Astrocyte (in vitro differentiated cells and primary cell): ENCODE results near the gene SCGB2A2. TPM values are rescaled to one million over a fixed set of nuclear protein-coding genes. Genes with fewer than 3 reads are reported as not detected.
A peak's percentile ranks its signal among the peaks of the same experiment; 100 is the strongest.

Experiments
- DNase-seq: peaks from one replicate; pipeline ENCODE4 v3.0.0-alpha.2; 2010; ENCODE audit warnings: low read depth
- FAIRE-seq: peaks from 2 replicates; lab custom pipeline; 2011; peaks lifted over from hg19 to GRCh38; lab: Jason Lieb, UNC
- H2AFZ ChIP-seq: 2 replicates; pipeline ENCODE4 v1.6.0; 2012; ENCODE audit warnings: low read depth, low read length, inconsistent platforms
- H3K27ac ChIP-seq: 2 replicates; pipeline ENCODE4 v1.5.1; 2011; ENCODE audit warnings: low read depth, low read length, inconsistent platforms
- H3K27me3 ChIP-seq: 2 replicates; pipeline ENCODE4 v1.6.0; 2011; ENCODE audit warnings: low read length, inconsistent platforms; ENCODE audit not compliant: insufficient read depth
- H3K36me3 ChIP-seq: 2 replicates; pipeline ENCODE4 v1.5.1; 2011; ENCODE audit warnings: low read length, inconsistent platforms; ENCODE audit not compliant: insufficient read depth
- H3K4me1 ChIP-seq: 2 replicates; pipeline ENCODE4 v1.5.1; 2011; ENCODE audit warnings: low read length, inconsistent platforms; ENCODE audit not compliant: insufficient read depth
- H3K4me2 ChIP-seq: 2 replicates; pipeline ENCODE4 v1.6.0; 2012; ENCODE audit warnings: low read length, inconsistent platforms
- H3K4me3 ChIP-seq: 2 replicates; pipeline ENCODE4 v1.5.1; 2011; ENCODE audit warnings: low read depth, mild to moderate bottlenecking, low read length, inconsistent platforms; ENCODE audit not compliant: insufficient read depth
- H3K79me2 ChIP-seq: 2 replicates; pipeline ENCODE4 v1.6.0; 2012; ENCODE audit warnings: mild to moderate bottlenecking, low read length, inconsistent platforms; ENCODE audit not compliant: insufficient read depth
- H3K9ac ChIP-seq: 2 replicates; pipeline ENCODE4 v1.6.0; 2012; ENCODE audit warnings: mild to moderate bottlenecking, low read length, inconsistent platforms
- H3K9me3 ChIP-seq: 2 replicates; pipeline ENCODE4 v1.5.1; 2012; ENCODE audit warnings: low read depth, mild to moderate bottlenecking, low read length, inconsistent platforms; ENCODE audit not compliant: insufficient read depth
- H4K20me1 ChIP-seq: 2 replicates; pipeline ENCODE4 v1.6.0; 2012; ENCODE audit warnings: low read length, inconsistent platforms; ENCODE audit not compliant: insufficient read depth
- H3K27ac Mint-ChIP-seq: one replicate; pipeline ENCODE4 v1.8.0; 2021; ENCODE audit warnings: mild to moderate bottlenecking, mixed read lengths; ENCODE audit not compliant: unreplicated experiment
- H3K27me3 Mint-ChIP-seq: one replicate; pipeline ENCODE4 v1.8.0; 2021; ENCODE audit warnings: low read depth, mixed read lengths; ENCODE audit not compliant: unreplicated experiment
- H3K36me3 Mint-ChIP-seq: one replicate; pipeline ENCODE4 v1.8.0; 2021; ENCODE audit warnings: low read depth, mixed read lengths; ENCODE audit not compliant: unreplicated experiment
- H3K4me1 Mint-ChIP-seq: one replicate; pipeline ENCODE4 v1.8.0; 2021; ENCODE audit warnings: low read depth, mixed read lengths; ENCODE audit not compliant: unreplicated experiment
- H3K4me3 Mint-ChIP-seq: one replicate; pipeline ENCODE4 v1.8.0; 2021; ENCODE audit warnings: mild to moderate bottlenecking, moderate library complexity, mixed read lengths; ENCODE audit not compliant: unreplicated experiment
- H3K9me3 Mint-ChIP-seq: one replicate; pipeline ENCODE4 v1.8.0; 2021; ENCODE audit warnings: mild to moderate bottlenecking, mixed read lengths; ENCODE audit not compliant: unreplicated experiment
- EZH2 ChIP-seq: IDR thresholded peaks from 2 replicates; pipeline ENCODE4 v1.6.1; 2012; ENCODE audit warnings: mild to moderate bottlenecking, low read length, inconsistent platforms; ENCODE audit not compliant: insufficient read depth
- total RNA-seq: library from RNA; stranded (reverse); gene quantifications from 2 replicates; pipeline ENCODE4 v1.2.1, GENCODE V29; 2021
- TF ChIP-seq, protein P1 (sequence below): IDR thresholded peaks from 2 replicates; pipeline ENCODE4 v1.5.1; 2011; ENCODE audit warnings: low read depth, mild to moderate bottlenecking, inconsistent platforms, low read length, moderate library complexity; ENCODE audit not compliant: insufficient read depth

The SCGB2A2 gene
- total RNA-seq, 1 donor from 2014 or later, result not detected

DNA sequence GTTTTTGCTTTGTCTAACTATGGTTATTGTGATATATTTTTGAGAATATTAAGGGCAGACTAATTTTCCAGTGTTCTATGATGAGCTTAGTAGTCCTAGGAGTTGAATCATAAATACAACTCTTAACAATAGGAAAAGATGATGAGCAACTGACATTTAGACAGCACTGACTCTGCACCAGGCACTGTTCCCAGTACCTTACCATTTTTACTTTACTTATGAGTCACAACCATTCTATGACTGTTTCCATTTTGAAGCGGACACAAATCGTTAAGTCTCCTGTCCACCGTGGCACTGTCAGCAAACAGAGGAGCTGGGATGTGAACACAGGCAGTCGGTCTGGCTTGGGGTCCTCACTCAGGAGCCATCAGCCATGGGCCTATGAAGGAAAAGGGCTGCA is 3.4 kb upstream of the SCGB2A2 start:
- Mint-ChIP-seq H3K4me1 (no peaks in the 10 kb centered on the region), H3K9me3 (peaks cover 5% of the 10 kb centered on the region), H3K27me3 (peaks cover 7% of the 10 kb centered on the region), H3K27ac (no peak overlapping the region), H3K4me3 (no peak overlapping the region), H3K36me3 (no peaks in the 10 kb centered on the region)
- Histone ChIP-seq H3K4me3 (no peak overlapping the region), H3K9me3 (no peaks in the 10 kb centered on the region), H4K20me1 (no peaks in the 10 kb centered on the region), H3K79me2 (no peaks in the 10 kb centered on the region), H3K4me1 (no peaks in the 10 kb centered on the region), H3K4me2 (no peak overlapping the region), H3K36me3 (no peaks in the 10 kb centered on the region), H3K27me3 (no peaks in the 10 kb centered on the region), H3K27ac (no peak overlapping the region), H3K9ac (no peak overlapping the region), H2AFZ (no peak overlapping the region)
- peak; percentile 12 for DNase-seq
- TF ChIP-seq EZH2, result no peak
- TF ChIP-seq, protein P1, sequence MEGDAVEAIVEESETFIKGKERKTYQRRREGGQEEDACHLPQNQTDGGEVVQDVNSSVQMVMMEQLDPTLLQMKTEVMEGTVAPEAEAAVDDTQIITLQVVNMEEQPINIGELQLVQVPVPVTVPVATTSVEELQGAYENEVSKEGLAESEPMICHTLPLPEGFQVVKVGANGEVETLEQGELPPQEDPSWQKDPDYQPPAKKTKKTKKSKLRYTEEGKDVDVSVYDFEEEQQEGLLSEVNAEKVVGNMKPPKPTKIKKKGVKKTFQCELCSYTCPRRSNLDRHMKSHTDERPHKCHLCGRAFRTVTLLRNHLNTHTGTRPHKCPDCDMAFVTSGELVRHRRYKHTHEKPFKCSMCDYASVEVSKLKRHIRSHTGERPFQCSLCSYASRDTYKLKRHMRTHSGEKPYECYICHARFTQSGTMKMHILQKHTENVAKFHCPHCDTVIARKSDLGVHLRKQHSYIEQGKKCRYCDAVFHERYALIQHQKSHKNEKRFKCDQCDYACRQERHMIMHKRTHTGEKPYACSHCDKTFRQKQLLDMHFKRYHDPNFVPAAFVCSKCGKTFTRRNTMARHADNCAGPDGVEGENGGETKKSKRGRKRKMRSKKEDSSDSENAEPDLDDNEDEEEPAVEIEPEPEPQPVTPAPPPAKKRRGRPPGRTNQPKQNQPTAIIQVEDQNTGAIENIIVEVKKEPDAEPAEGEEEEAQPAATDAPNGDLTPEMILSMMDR, result no peak
- no peak for FAIRE-seq

GRCh38 chr11:62267050-62267449 is 2.9 kb upstream of the SCGB2A2 start:
- no peak for DNase-seq
- Histone ChIP-seq H3K9me3 (no peaks in the 10 kb centered on the region), H4K20me1 (no peaks in the 10 kb centered on the region), H3K79me2 (no peaks in the 10 kb centered on the region), H2AFZ (no peak overlapping the region), H3K36me3 (no peaks in the 10 kb centered on the region), H3K9ac (no peak overlapping the region), H3K4me2 (no peak overlapping the region), H3K27ac (no peak overlapping the region), H3K27me3 (no peaks in the 10 kb centered on the region), H3K4me3 (no peak overlapping the region), H3K4me1 (no peaks in the 10 kb centered on the region)
- TF ChIP-seq, protein P1, result no peak
- no peak for TF ChIP-seq EZH2
- FAIRE-seq, result no peak
- Mint-ChIP-seq H3K27me3 (peaks cover 7% of the 10 kb centered on the region), H3K4me1 (no peaks in the 10 kb centered on the region), H3K36me3 (no peaks in the 10 kb centered on the region), H3K27ac (no peak overlapping the region), H3K4me3 (no peak overlapping the region), H3K9me3 (peaks cover 5% of the 10 kb centered on the region)

- H3K79me2 ChIP-seq, result no peaks in the 10 kb centered on the region
- Mint-ChIP-seq H3K4me1 (no peaks in the 10 kb centered on the region), H3K27me3 (peaks cover 7% of the 10 kb centered on the region), H3K4me3 (no peak overlapping the region), H3K36me3 (no peaks in the 10 kb centered on the region), H3K9me3 (peaks cover 5% of the 10 kb centered on the region), H3K27ac (no peak overlapping the region)
- H2AFZ ChIP-seq, result no peak overlapping the region
- H3K9me3 ChIP-seq, result no peaks in the 10 kb centered on the region
- H3K27ac ChIP-seq, result no peak overlapping the region
- no peak overlapping the region for H3K9ac ChIP-seq
- DNase-seq, result no peak
- H3K27me3 ChIP-seq, result no peaks in the 10 kb centered on the region
- TF ChIP-seq, protein P1, result no peak
- no peak for TF ChIP-seq EZH2
- no peak overlapping the region for H3K4me3 ChIP-seq
- no peaks in the 10 kb centered on the region for H3K36me3 ChIP-seq
- no peaks in the 10 kb centered on the region for H3K4me1 ChIP-seq
- no peaks in the 10 kb centered on the region for H4K20me1 ChIP-seq
- no peak for FAIRE-seq
- no peak overlapping the region for H3K4me2 ChIP-seq
These were observed 2.4 kb upstream of the SCGB2A2 start for GRCh38 chr11:62267576-62267975.
